LNCaP clone FGC (cell line): ENCODE data around the gene GPR137C.
"Not testable (repeated sequence)": the region's sequence is repeated elsewhere in the genome, so short reads cannot be mapped to it uniquely, and the experiment has no call there.

Experiments used
- DNase-seq: peaks from one replicate; pipeline ENCODE4 v3.0.0-alpha.2; 2011; ENCODE audit warnings: low read depth
- H3K4me3 ChIP-seq: 2 replicates; pipeline ENCODE4 v1.5.1; 2011; ENCODE audit warnings: mild to moderate bottlenecking, low read depth, low read length, control low read depth
- TF ChIP-seq, protein P1 (sequence below): IDR thresholded peaks from 2 replicates; pipeline ENCODE4 v1.5.1; 2012; ENCODE audit warnings: mild to moderate bottlenecking; ENCODE audit not compliant: control insufficient read depth, insufficient read depth; ENCODE audit errors: extremely low read depth

GPR137C gene

DNA sequence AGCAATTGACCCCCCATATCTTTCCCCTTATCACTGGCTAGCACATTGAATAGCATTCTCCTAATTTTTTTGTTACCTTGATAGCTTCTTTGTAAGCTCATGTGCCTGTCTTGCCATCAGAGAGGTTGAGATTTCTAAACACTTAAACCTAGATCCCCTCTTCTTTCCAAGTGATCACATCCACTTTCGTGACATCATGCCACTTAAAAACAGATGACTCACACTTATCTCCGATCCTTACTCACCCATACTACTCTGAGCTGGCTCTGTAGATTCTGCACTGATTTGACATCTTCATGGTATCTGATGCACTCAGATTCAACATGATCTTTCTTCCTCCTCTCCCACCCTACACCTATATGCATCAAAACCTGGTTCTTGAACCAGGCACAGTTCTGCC, 10.5 kb downstream of the GPR137C start:
- TF ChIP-seq, protein P1, sequence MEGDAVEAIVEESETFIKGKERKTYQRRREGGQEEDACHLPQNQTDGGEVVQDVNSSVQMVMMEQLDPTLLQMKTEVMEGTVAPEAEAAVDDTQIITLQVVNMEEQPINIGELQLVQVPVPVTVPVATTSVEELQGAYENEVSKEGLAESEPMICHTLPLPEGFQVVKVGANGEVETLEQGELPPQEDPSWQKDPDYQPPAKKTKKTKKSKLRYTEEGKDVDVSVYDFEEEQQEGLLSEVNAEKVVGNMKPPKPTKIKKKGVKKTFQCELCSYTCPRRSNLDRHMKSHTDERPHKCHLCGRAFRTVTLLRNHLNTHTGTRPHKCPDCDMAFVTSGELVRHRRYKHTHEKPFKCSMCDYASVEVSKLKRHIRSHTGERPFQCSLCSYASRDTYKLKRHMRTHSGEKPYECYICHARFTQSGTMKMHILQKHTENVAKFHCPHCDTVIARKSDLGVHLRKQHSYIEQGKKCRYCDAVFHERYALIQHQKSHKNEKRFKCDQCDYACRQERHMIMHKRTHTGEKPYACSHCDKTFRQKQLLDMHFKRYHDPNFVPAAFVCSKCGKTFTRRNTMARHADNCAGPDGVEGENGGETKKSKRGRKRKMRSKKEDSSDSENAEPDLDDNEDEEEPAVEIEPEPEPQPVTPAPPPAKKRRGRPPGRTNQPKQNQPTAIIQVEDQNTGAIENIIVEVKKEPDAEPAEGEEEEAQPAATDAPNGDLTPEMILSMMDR, result no peak
- no peak for DNase-seq

DNA sequence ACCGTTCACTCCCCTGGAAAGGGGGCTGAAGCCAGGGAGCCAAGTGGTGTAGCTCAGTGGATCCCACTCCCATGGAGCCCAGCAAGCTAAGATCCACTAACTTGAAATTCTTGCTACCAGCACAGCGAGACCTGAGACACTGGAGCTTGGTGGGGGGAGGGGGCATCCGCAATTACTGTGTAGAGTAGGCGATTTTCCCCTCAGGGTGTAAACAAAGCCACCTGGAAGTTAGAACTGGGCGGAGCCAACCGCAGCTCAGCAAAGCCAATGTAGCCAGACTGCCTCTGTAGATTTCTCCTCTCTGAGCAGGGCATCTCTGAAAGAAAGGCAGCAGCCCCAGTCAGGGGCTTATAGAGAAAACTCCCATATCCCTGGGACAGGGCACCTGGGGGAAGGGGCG, 15.8 kb downstream of the GPR137C start:
- not testable (repeated sequence) for DNase-seq, H3K4me3 ChIP-seq

More for the DNA sequence above, 10.5 kb downstream of the GPR137C start:
- H3K4me3 ChIP-seq, result no peak overlapping the region

DNA sequence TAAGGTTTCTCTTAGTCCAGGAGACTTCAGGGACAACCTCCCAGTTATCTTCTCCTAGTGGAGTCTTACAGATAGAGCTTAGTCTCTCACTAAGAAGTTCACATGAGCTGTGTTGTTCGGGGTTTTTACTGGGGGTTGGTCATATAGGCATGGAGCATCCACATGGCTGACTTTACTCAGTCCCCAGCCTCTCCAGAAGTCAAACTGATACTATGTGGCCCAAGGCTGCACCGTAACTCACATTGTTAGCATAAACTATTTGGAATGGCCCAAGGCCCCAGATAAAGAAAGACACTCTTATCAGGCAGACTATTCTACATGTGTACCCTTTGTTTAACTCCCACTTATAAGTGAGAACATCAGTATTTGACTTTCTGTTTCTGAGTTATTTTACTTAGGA, 23.2 kb downstream of the GPR137C start:
- no peak overlapping the region for H3K4me3 ChIP-seq
- TF ChIP-seq, protein P1, result no peak
- DNase-seq, result no peak

DNA sequence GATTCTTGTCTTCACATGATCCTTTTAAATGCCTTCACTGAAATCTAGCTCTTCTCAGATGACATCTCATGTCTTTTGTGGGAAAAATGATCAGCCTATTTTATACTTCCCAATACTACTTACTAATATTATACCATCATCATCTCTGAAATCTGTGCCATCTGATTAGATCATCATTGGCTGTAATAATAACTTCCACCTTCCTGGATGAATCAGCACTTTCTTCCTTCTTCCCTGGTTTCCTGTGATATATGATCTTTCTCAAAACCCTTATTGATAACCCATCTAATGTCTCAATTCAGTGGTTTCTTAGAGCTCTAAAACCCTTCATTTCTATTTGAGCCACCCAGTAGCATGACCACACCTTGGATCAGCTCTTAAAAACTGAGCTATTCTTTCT, 30.9 kb downstream of the GPR137C start:
- no peak overlapping the region for H3K4me3 ChIP-seq
- no peak for DNase-seq

DNA sequence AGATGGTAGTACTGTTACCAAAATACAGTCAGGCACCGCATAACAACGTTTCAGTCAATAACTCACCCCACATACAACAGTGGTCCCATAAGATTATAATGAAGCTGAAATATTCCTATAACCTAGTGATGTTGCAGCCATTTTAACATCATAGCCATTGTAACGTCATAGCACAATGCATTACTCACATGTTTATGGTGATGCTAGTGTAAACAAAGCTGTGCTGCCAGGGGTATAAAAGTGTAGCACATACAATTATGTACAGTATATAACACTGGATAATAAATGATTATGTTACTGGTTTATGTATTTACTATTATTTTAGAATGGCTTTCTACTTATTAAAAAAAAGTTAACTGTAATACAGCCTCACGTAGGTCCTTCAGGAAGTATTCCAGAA, 37.0 kb downstream of the GPR137C start:
- TF ChIP-seq, protein P1, result 0 out of 2 replicates have a peak, but pooled peaks have one; percentile 14
- no peak for DNase-seq

More for the DNA sequence above, 30.9 kb downstream of the GPR137C start:
- TF ChIP-seq, protein P1, result no peak

DNA sequence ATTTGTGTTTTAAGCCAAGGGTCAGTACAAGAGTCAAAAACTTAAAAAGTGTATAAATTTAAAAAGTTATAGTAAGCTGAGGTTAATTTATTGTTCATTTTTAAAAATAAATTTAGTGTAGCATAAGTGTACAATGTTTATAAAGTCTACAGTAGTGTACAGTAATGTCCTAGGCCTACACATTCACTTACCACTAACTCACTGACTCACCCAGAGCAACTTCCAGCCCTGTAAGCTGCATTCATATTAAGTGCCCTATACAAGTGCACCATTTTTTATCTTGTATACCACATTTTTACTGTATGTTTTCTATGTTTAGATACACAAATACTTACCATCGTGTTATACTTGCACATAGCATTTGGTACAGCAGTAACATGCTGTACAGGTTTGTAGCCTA, 37.7 kb downstream of the GPR137C start:
- no peak overlapping the region for H3K4me3 ChIP-seq
- TF ChIP-seq, protein P1, result no peak
- no peak for DNase-seq

More for the DNA sequence above, 37.0 kb downstream of the GPR137C start:
- H3K4me3 ChIP-seq, result no peak overlapping the region

DNA sequence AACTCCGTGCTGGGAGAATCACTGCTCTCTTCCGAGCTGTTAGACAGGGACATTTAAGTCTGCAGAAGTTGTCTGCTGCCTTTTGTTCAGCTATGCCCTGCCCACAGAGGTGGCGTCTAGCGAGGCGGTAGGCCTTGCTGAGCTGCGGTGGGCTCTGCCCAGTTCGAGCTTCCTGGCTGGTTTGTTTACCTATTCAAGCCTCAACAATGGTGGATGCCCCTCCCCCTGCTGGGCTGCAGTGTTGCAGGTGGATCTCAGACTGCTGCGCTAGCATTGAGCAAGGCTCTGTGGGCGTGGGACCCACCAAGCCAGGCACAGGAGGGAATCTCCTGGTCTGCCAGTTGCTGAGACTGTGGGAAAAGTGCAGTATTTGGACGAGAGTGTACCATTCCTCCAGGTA, 43.7 kb downstream of the GPR137C start:
- DNase-seq, result no peak
- H3K4me3 ChIP-seq, result no peak overlapping the region
- TF ChIP-seq, protein P1, result no peak
